Body of pancreas (tissue), 4 donors: ENCODE data around the gene SMIM35. TPM values are rescaled to one million over a fixed set of nuclear protein-coding genes. Genes with fewer than 3 reads are reported as not detected.

Experiments used
- ATAC-seq: fragments of 150-250 bp; one replicate; pipeline ENCODE4 v1.9.1; 2016
- DNase-seq, 4 donors: peaks; one replicate each; pipeline ENCODE4 v3.0.0-alpha.2; 2019
- H3K27ac ChIP-seq, 4 donors: fragments of 200-600 bp; sonication (generic); 1 replicate in 3 of 4; 2 replicates in 1 of 4; pipeline versions ENCODE4 v1.5.1 to v1.6.1; 2016 to 2019; ENCODE audit warnings: mild to moderate bottlenecking in 1 of 4, mixed read lengths in 1 of 4, moderate library complexity in 1 of 4
- H3K27me3 ChIP-seq, 2 donors: fragments of 200-600 bp; sonication (generic); one replicate each; pipeline ENCODE4 v1.6.0; 2016; ENCODE audit warnings: mild to moderate bottlenecking in 1 of 2
- H3K36me3 ChIP-seq, 2 donors: fragments of 200-600 bp; sonication (generic); replicated peaks in 1 of 2; 2 replicates each; pipeline ENCODE4 v1.5.1; 2016; ENCODE audit warnings: low read depth in 2 of 2; ENCODE audit not compliant: insufficient read depth in 1 of 2
- H3K4me1 ChIP-seq: fragments of 200-600 bp; sonication (generic); one replicate; pipeline ENCODE4 v1.6.0; 2016
- H3K4me3 ChIP-seq, 2 donors: fragments of 200-600 bp; sonication (generic); 1 replicate in 1 of 2; 2 replicates in 1 of 2; pipeline ENCODE4 v1.5.1; 2016 to 2019
- H3K9me3 ChIP-seq, 3 donors: fragments of 200-600 bp; sonication (generic); 1 replicate in 2 of 3; 2 replicates in 1 of 3; pipeline ENCODE4 v1.5.1; 2016
- POLR2A ChIP-seq, 3 donors: fragments of 450-650 bp; IDR thresholded peaks; one replicate each; pipeline ENCODE4 v1.6.1; 2016; ENCODE audit warnings: antibody characterized with exemption in 3 of 3, mild to moderate bottlenecking in 2 of 3
- WGBS, 2 donors: methylation state at CpG; one replicate each; pipeline ENCODE4 v1.1.5; 2017; 5-methylcytosine and 5-hydroxymethylcytosine counted together
- intact Hi-C: fragments of 100-400 bp; cut with DNase I; formaldehyde crosslinking; loops from one replicate; pipeline ENCODE4 v1.15.1; 2023
- total RNA-seq, 2 donors: library from RNA; depleted of rRNA; stranded (reverse); fragments of >200 nt; gene quantifications; one replicate each; pipeline ENCODE4 v1.1.0, GENCODE V29; 2016
- TF ChIP-seq, protein P1 (sequence below), 7 experiments: fragments of 450-650 bp in 4 of 7; fragments of 200-600 bp in 3 of 7; sonication (generic) in 3 of 7; IDR thresholded peaks; one replicate each; pipeline ENCODE4 v1.5.1; 2016 to 2019; ENCODE audit warnings: antibody characterized with exemption in 7 of 7

SMIM35 gene
- total RNA-seq, 2 donors from 2014 or later, result not detected

DNA sequence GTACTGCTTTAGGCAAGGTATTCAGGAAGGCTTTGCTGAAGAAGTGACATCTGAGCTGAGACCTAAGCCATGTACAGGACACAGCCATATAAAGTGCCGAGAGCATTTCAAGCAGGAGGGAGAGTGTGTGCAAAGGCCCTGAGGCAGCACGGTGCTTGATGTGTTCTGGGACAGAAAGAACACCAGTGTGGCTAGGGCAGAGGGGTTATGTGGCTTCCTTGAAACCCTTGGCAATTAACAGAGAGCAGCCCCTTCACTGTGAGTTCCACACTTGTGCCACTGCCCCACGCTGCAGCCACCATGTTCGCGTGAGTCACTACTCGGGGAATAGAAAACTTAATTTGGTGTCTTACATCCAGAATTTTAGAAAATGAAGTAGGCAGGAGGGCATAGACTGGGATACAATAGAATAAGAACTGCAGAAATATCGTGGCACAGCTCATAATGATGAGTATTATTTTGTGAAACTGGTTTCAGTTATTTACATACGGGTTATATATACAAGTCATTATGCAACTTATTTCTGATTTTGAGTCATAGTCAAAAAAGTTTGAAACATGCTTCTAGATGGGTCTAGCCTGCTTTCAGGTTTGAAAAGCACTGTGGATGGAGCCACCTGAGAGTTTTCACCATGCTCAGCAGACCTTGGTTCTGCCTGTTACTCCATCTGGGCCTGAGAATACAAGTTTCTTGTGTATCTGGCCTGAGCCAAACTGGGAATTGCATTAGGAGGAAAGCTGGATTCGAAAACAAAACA lies 88.8 kb downstream of the SMIM35 start:
- no peak overlapping the region for H3K27ac ChIP-seq
- intact Hi-C loops, result no loop called here
- ATAC-seq, result no peak

DNA sequence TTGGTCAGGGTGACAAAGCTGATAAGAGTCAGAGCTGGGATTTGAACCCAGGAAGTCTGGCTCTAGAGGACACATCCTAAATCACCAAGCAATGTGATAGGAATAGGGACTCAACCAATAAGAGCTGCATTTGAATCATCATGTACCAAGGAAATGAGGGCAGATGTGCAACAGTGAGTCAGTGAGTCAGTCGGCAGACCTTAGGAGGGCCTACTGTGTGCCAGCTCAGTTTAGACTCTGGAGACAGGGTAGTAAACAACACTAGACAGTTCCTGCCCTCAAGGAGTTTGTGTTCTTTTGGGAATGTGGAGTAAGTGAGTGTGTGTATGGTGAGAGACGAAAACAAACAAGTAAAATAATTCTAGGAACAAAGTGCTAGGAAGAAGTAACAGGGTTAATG lies 89.4 kb downstream of the SMIM35 start:
- no peaks in the 10 kb centered on the region for H3K36me3 ChIP-seq
- intact Hi-C loops, result no loop called here
- WGBS, 2 donors, result 83 to 90% methylated on average over 2 of the region's 2 CpGs
- H3K9me3 ChIP-seq, result no peaks in the 10 kb centered on the region
- no peaks in the 10 kb centered on the region for H3K4me1 ChIP-seq
- no peak for ATAC-seq
- H3K4me3 ChIP-seq, result no peak overlapping the region
- TF ChIP-seq POLR2A (IDR thresholded peaks at IDR 0.05), result no peak
- TF ChIP-seq, protein P1, sequence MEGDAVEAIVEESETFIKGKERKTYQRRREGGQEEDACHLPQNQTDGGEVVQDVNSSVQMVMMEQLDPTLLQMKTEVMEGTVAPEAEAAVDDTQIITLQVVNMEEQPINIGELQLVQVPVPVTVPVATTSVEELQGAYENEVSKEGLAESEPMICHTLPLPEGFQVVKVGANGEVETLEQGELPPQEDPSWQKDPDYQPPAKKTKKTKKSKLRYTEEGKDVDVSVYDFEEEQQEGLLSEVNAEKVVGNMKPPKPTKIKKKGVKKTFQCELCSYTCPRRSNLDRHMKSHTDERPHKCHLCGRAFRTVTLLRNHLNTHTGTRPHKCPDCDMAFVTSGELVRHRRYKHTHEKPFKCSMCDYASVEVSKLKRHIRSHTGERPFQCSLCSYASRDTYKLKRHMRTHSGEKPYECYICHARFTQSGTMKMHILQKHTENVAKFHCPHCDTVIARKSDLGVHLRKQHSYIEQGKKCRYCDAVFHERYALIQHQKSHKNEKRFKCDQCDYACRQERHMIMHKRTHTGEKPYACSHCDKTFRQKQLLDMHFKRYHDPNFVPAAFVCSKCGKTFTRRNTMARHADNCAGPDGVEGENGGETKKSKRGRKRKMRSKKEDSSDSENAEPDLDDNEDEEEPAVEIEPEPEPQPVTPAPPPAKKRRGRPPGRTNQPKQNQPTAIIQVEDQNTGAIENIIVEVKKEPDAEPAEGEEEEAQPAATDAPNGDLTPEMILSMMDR (IDR thresholded peaks at IDR 0.05), result no peak
- no peak for DNase-seq
- no peaks in the 10 kb centered on the region for H3K27me3 ChIP-seq
- no peak overlapping the region for H3K27ac ChIP-seq

More for the DNA sequence above, 88.8 kb downstream of the SMIM35 start:
- Histone ChIP-seq H3K9me3 (no peaks in the 10 kb centered on the region), H3K4me3 (no peak overlapping the region), H3K36me3 (no peaks in the 10 kb centered on the region), H3K4me1 (no peaks in the 10 kb centered on the region), H3K27me3 (no peaks in the 10 kb centered on the region)
- no peak for TF ChIP-seq POLR2A (IDR thresholded peaks at IDR 0.05)
- TF ChIP-seq, protein P1 (IDR thresholded peaks at IDR 0.05), result no peak
- 86 to 90% methylated on average over 9 of the region's 9 CpGs for WGBS, 2 donors
- no peak for DNase-seq

DNA sequence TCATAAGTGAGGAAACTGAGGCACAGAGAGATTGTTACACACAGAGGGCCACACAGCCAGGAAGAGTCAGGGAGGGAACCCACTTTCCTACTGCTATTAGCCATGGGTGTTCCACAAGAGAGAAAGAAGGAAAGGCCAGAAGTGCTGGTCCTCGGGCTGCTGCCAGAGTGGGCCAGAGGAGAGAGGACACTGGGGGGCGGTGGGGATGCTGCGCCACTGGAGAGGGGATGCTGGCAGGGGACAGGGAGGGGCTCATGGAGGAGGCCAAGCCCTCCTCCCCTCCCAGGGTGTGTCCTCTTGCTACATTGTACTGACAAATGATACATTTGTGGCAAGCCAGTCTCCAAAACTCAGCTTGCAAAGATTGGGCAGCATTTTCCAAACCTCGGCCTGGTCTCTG lies 90.7 kb downstream of the SMIM35 start:
- no peak for ATAC-seq
- Histone ChIP-seq H3K36me3 (no peaks in the 10 kb centered on the region), H3K9me3 (no peaks in the 10 kb centered on the region), H3K27me3 (no peaks in the 10 kb centered on the region), H3K27ac (no peak overlapping the region), H3K4me1 (no peaks in the 10 kb centered on the region), H3K4me3 (no peak overlapping the region)
- no peak for DNase-seq
- WGBS, 2 donors, result 84 to 90% methylated on average over 4 of the region's 4 CpGs
- intact Hi-C loops, result no loop called here
- TF ChIP-seq, protein P1 (IDR thresholded peaks at IDR 0.05), result no peak
- no peak for TF ChIP-seq POLR2A (IDR thresholded peaks at IDR 0.05)

DNA sequence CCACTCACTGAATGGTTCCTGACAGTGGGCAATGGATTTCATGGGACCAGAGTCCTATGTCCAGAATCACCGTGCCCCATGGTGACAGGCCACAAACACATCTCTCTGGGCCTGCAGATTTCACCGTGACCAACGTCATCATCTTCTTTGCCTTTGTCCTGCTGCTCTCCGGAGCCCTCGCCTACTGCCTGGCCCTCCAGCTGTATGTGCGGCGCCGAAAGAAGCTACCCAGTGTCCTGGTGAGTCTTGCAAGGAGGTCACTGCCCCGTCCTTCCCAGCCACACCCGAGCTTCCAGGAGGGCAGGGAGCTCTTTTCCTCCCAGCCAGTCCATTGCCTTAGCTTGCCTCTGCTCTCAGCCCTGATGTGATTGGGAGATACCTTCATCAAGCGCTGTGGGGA lies 91.3 kb downstream of the SMIM35 start:
- no peaks in the 10 kb centered on the region for H3K9me3 ChIP-seq
- DNase-seq (no peak), ATAC-seq (no peak)
- 78 to 93% methylated on average over 11 of the region's 11 CpGs for WGBS, 2 donors
- no peak overlapping the region for H3K4me3 ChIP-seq
- intact Hi-C loops, result no loop called here
- H3K36me3 ChIP-seq, result no peaks in the 10 kb centered on the region
- H3K4me1 ChIP-seq, result no peaks in the 10 kb centered on the region
- H3K27ac ChIP-seq, result no peak overlapping the region
- TF ChIP-seq, protein P1 (IDR thresholded peaks at IDR 0.05), result no peak
- TF ChIP-seq POLR2A (IDR thresholded peaks at IDR 0.05), result no peak
- no peaks in the 10 kb centered on the region for H3K27me3 ChIP-seq
